HFFc6 (cell line): ENCODE results near the gene PTH1R. TPM values are rescaled to one million over a fixed set of nuclear protein-coding genes. Genes with fewer than 3 reads are reported as not detected.

Source experiments
- DNase-seq: peaks from one replicate; pipeline ENCODE4 v3.0.0-alpha.2; 2018
- H3K27ac Mint-ChIP-seq: 2 replicates; pipeline ENCODE4 v1.8.0; 2020; ENCODE audit warnings: mild to moderate bottlenecking, mixed read lengths
- H3K27me3 Mint-ChIP-seq: 2 replicates; pipeline ENCODE4 v1.8.0; 2021; ENCODE audit warnings: mild to moderate bottlenecking, moderate library complexity, mixed read lengths; ENCODE audit not compliant: insufficient read depth
- H3K36me3 Mint-ChIP-seq: 2 replicates; pipeline ENCODE4 v1.8.0; 2021; ENCODE audit warnings: low read depth, mixed read lengths
- H3K4me1 Mint-ChIP-seq: 2 replicates; pipeline ENCODE4 v1.8.0; 2020; ENCODE audit warnings: low read depth, mixed read lengths
- H3K4me3 Mint-ChIP-seq: 2 replicates; pipeline ENCODE4 v1.8.0; 2020; ENCODE audit warnings: mild to moderate bottlenecking, moderate library complexity, mixed read lengths
- H3K9me3 Mint-ChIP-seq: 2 replicates; pipeline ENCODE4 v1.8.0; 2020; ENCODE audit warnings: mild to moderate bottlenecking, mixed read lengths
- CTCF ChIP-seq: fragments of 200-600 bp; sonication (generic); IDR thresholded peaks from 2 replicates; pipeline ENCODE4 v1.5.0; 2021; ENCODE audit warnings: antibody characterized with exemption, mild to moderate bottlenecking
- total RNA-seq, 6 experiments: library from RNA; stranded (reverse); fragmentation: NEBNext Ultra II Directional; extraction: Animal tissue kit (Norgen Biotek cat#: 25700); gene quantifications; 2 replicates in 1 of 6; 3 replicates in 5 of 6; pipeline ENCODE4 v1.2.3, GENCODE V29; 2021

The PTH1R gene
- total RNA-seq, 6 experiments from 2014 or later: 0.09 to 1.4 (median 0.85) TPM; not detected in 1

- Mint-ChIP-seq H3K36me3 (no peaks in the 10 kb centered on the region), H3K27ac (no peak overlapping the region), H3K9me3 (no peaks in the 10 kb centered on the region), H3K4me1 (no peaks in the 10 kb centered on the region), H3K4me3 (no peak overlapping the region), H3K27me3 (peaks cover 18% of the 10 kb centered on the region)
- TF ChIP-seq CTCF: no peak
- no peak for DNase-seq
These were observed 23.8 kb upstream of the PTH1R start for GRCh38 chr3:46853441-46854415.

- H3K4me3 Mint-ChIP-seq: no peak overlapping the region
These were observed 22.9 kb upstream of the PTH1R start for GRCh38 chr3:46854555-46854991.

GRCh38 chr3:46856576-46857471, 20.7 kb upstream of the PTH1R start:
- DNase-seq: no peak
- no peaks in the 10 kb centered on the region for H3K36me3 Mint-ChIP-seq
- TF ChIP-seq CTCF: no peak; the same call in 1 of the 2 replicates
- no peaks in the 10 kb centered on the region for H3K4me1 Mint-ChIP-seq
- H3K4me3 Mint-ChIP-seq: no peak overlapping the region
- H3K27ac Mint-ChIP-seq: no peak overlapping the region
- H3K27me3 Mint-ChIP-seq: peaks cover 23% of the 10 kb centered on the region
- no peaks in the 10 kb centered on the region for H3K9me3 Mint-ChIP-seq

More at GRCh38 chr3:46854555-46854991, 22.9 kb upstream of the PTH1R start:
- Mint-ChIP-seq H3K4me1 (no peaks in the 10 kb centered on the region), H3K27ac (no peak overlapping the region), H3K9me3 (no peaks in the 10 kb centered on the region), H3K27me3 (peaks cover 23% of the 10 kb centered on the region), H3K36me3 (no peaks in the 10 kb centered on the region)
- DNase-seq: no peak
- TF ChIP-seq CTCF: no peak

- no peak for TF ChIP-seq CTCF
- Mint-ChIP-seq H3K27me3 (peaks cover 23% of the 10 kb centered on the region), H3K27ac (no peak overlapping the region), H3K9me3 (no peaks in the 10 kb centered on the region), H3K4me3 (no peak overlapping the region), H3K4me1 (no peaks in the 10 kb centered on the region), H3K36me3 (no peaks in the 10 kb centered on the region)
- no peak for DNase-seq
These were observed 19.8 kb upstream of the PTH1R start for GRCh38 chr3:46857485-46858341.

GRCh38 chr3:46858456-46858855, 19.1 kb upstream of the PTH1R start:
- H3K27me3 Mint-ChIP-seq: peaks cover 21% of the 10 kb centered on the region
- H3K4me1 Mint-ChIP-seq: no peaks in the 10 kb centered on the region
- TF ChIP-seq CTCF: no peak
- H3K27ac Mint-ChIP-seq: no peak overlapping the region
- H3K36me3 Mint-ChIP-seq: no peaks in the 10 kb centered on the region
- no peak for DNase-seq
- H3K4me3 Mint-ChIP-seq: no peak overlapping the region
- H3K9me3 Mint-ChIP-seq: no peaks in the 10 kb centered on the region
